ENCODE measurements around the gene TM9SF3.

DNA sequence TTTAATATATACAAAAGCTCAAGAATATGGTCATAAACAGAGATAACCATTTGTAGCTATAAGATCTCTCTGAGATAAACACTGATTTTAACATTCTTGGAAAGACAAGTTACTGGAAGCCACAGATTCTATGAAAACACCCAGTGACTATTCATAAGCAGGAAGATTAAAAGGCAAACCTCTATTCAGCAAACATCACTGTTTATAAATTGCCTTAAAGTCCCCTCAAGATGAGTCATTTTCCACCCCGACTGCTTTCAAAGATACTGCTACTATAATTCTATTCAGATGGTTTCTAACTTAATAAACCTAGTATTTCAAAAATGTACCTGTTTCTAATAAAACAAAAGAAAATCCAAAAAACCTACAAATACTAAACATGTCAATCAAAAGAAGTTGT is 21.0 kb downstream of the TM9SF3 start:
- TF ChIP-seq, protein P1, sequence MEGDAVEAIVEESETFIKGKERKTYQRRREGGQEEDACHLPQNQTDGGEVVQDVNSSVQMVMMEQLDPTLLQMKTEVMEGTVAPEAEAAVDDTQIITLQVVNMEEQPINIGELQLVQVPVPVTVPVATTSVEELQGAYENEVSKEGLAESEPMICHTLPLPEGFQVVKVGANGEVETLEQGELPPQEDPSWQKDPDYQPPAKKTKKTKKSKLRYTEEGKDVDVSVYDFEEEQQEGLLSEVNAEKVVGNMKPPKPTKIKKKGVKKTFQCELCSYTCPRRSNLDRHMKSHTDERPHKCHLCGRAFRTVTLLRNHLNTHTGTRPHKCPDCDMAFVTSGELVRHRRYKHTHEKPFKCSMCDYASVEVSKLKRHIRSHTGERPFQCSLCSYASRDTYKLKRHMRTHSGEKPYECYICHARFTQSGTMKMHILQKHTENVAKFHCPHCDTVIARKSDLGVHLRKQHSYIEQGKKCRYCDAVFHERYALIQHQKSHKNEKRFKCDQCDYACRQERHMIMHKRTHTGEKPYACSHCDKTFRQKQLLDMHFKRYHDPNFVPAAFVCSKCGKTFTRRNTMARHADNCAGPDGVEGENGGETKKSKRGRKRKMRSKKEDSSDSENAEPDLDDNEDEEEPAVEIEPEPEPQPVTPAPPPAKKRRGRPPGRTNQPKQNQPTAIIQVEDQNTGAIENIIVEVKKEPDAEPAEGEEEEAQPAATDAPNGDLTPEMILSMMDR (IDR thresholded peaks at IDR 0.05 in 4 of 5, conservative IDR thresholded peaks at IDR 0.05 in 1 of 5): no peak
- TF ChIP-seq POLR2A (IDR thresholded peaks at IDR 0.05): no peak

Data from gastrocnemius medialis (tissue), 4 donors.